HCT116 (cell line): Measurements from ENCODE around the gene LY9. TPM values are rescaled to one million over a fixed set of nuclear protein-coding genes. Genes with fewer than 3 reads are reported as not detected.

ENCODE experiments used
- ATAC-seq: fragments of 200-7000 bp; cut with Tn5 transposase; 2 replicates; pipeline ENCODE4 v1.9.1; 2020; ENCODE audit warnings: mild to moderate bottlenecking, moderate library complexity
- BruUV-seq: library from RNA; stranded (reverse); fragments of 400-500 nt; replicated peaks from 2 replicates; lab custom pipeline; 2021; lab: Mats Ljungman, UMichigan
- CTCF ChIA-PET: fragments of 300-600 bp; sonication (Branson Sonifier 250); formaldehyde crosslinking; loops from one replicate; lab custom pipeline; 2021; ENCODE audit warnings: antibody characterized with exemption; lab: Charles Lee
- POLR2A ChIA-PET: fragments of 300-600, 350-600 bp; sonication (Branson Sonifier 250); formaldehyde crosslinking; loops from one replicate; lab custom pipeline; 2021; ENCODE audit warnings: antibody characterized with exemption; lab: Charles Lee
- RAD21 ChIA-PET, 2 experiments: fragments of 300-600 bp; sonication (Branson Sonifier 250); formaldehyde crosslinking; loops; one replicate each; lab custom pipeline; 2023; ENCODE audit warnings: low total read pairs in 2 of 2; ENCODE audit not compliant: uncharacterized antibody in 2 of 2, unreplicated experiment in 2 of 2, low non-redundant PET in 1 of 2; lab: Charles Lee
- DNase-seq: peaks from one replicate; pipeline ENCODE4 v3.0.0-alpha.2; 2010; ENCODE audit warnings: low read depth, low spot score
- H2AFZ ChIP-seq: fragments of 200-600 bp; shearing (Covaris generic), sonication (generic); 2 replicates; pipeline ENCODE4 v1.6.1; 2017; ENCODE audit warnings: low read depth, mixed run types, mixed read lengths, antibody characterized with exemption, low read length; ENCODE audit not compliant: poor library complexity, severe bottlenecking
- H3K27ac ChIP-seq: 2 replicates; pipeline ENCODE4 v1.5.1; 2012; ENCODE audit warnings: low read depth, low read length
- H3K27me3 ChIP-seq: fragments of 200-600 bp; sonication (generic); 2 replicates; pipeline ENCODE4 v1.6.1; 2016; ENCODE audit warnings: mixed run types, low read length, mixed read lengths; ENCODE audit not compliant: insufficient read depth
- H3K36me3 ChIP-seq, 2 experiments: fragments of 200-500 bp in 1 of 2; fragments of 200-600 bp in 1 of 2; sonication (Bioruptor generic) in 1 of 2; sonication (generic) in 1 of 2; 2 replicates each; pipeline versions ENCODE4 v1.5.1 to v1.6.1; 2014 to 2016; ENCODE audit warnings: low read length in 2 of 2, inconsistent platforms in 1 of 2, mixed read lengths in 1 of 2, mixed run types in 1 of 2; ENCODE audit not compliant: insufficient read depth in 2 of 2, control insufficient read depth in 1 of 2
- H3K4me1 ChIP-seq, 2 experiments: fragments of 200-600 bp in 1 of 2; sonication (generic) in 1 of 2; 2 replicates each; pipeline versions ENCODE4 v1.5.1 to v1.6.1; 2012 to 2017; ENCODE audit warnings: low read length in 2 of 2, inconsistent platforms in 1 of 2, mild to moderate bottlenecking in 1 of 2, mixed read lengths in 1 of 2, mixed run types in 1 of 2, moderate library complexity in 1 of 2; ENCODE audit not compliant: insufficient read depth in 2 of 2, control insufficient read depth in 1 of 2
- H3K4me2 ChIP-seq: fragments of 200-600 bp; sonication (generic); 2 replicates; pipeline ENCODE4 v1.6.1; 2017; ENCODE audit warnings: mixed run types, low read length, mixed read lengths
- H3K4me3 ChIP-seq, 2 experiments: fragments of 200-600 bp in 1 of 2; sonication (generic) in 1 of 2; replicated peaks in 1 of 2; 2 replicates each; pipeline ENCODE4 v1.5.1; 2011 to 2016; ENCODE audit warnings: low read length in 2 of 2, control low read depth in 1 of 2, low read depth in 1 of 2, mild to moderate bottlenecking in 1 of 2, mixed read lengths in 1 of 2, mixed run types in 1 of 2
- H3K79me2 ChIP-seq: fragments of 200-600 bp; sonication (generic); 2 replicates; pipeline ENCODE4 v1.6.1; 2017; ENCODE audit warnings: mild to moderate bottlenecking, mixed run types, low read length, moderate library complexity, mixed read lengths; ENCODE audit not compliant: insufficient read depth
- H3K9ac ChIP-seq: fragments of 200-600 bp; sonication (generic); 2 replicates; pipeline ENCODE4 v1.6.1; 2016; ENCODE audit warnings: low read length, mixed read lengths
- H3K9me2 ChIP-seq: fragments of 200-600 bp; sonication (generic), shearing (Covaris generic); 2 replicates; pipeline ENCODE4 v1.6.1; 2017; ENCODE audit warnings: mixed run types, mild to moderate bottlenecking, moderate library complexity; ENCODE audit not compliant: insufficient read depth
- H3K9me3 ChIP-seq, 2 experiments: fragments of 200-500 bp in 1 of 2; fragments of 200-600 bp in 1 of 2; sonication (Bioruptor generic) in 1 of 2; sonication (generic) in 1 of 2; 2 replicates each; pipeline ENCODE4 v1.6.1; 2014 to 2017; ENCODE audit warnings: low read length in 2 of 2, mixed read lengths in 2 of 2, inconsistent platforms in 1 of 2, low read depth in 1 of 2, mild to moderate bottlenecking in 1 of 2, mixed run types in 1 of 2, moderate library complexity in 1 of 2; ENCODE audit not compliant: control insufficient read depth in 1 of 2, insufficient read depth in 1 of 2
- H4K20me1 ChIP-seq: fragments of 200-600 bp; sonication (generic), shearing (Covaris generic); 2 replicates; pipeline ENCODE4 v1.6.1; 2017; ENCODE audit warnings: mixed run types, mild to moderate bottlenecking, moderate library complexity; ENCODE audit not compliant: insufficient read depth
- EGR1 ChIP-seq: IDR thresholded peaks from 2 replicates; pipeline ENCODE4 v1.6.1; 2012; ENCODE audit warnings: low read depth
- ELF1 ChIP-seq: IDR thresholded peaks from 2 replicates; pipeline ENCODE4 v1.6.1; 2012; ENCODE audit warnings: low read depth, borderline replicate concordance
- EZH2 ChIP-seq: fragments of 200-600 bp; sonication (generic); IDR thresholded peaks from 2 replicates; pipeline ENCODE4 v1.6.1; 2017; ENCODE audit warnings: antibody characterized with exemption, mixed run types
- EZH2phosphoT487 ChIP-seq: fragments of 200-600 bp; IDR thresholded peaks from 2 replicates; pipeline ENCODE4 v1.6.1; 2018; ENCODE audit warnings: antibody characterized with exemption, borderline replicate concordance
- FOSL1 ChIP-seq: IDR thresholded peaks from 2 replicates; pipeline ENCODE4 v1.6.1; 2012; ENCODE audit warnings: low read depth
- POLR2A ChIP-seq: IDR thresholded peaks from 2 replicates; pipeline ENCODE4 v1.7.0; 2011; ENCODE audit warnings: borderline replicate concordance; ENCODE audit not compliant: insufficient read depth, insufficient read length; ENCODE audit errors: extremely low read depth
- POLR2AphosphoS5 ChIP-seq: IDR thresholded peaks from 2 replicates; pipeline ENCODE4 v1.6.1; 2011; ENCODE audit warnings: mild to moderate bottlenecking, low read depth, low read length, moderate library complexity
- RAD21 ChIP-seq: IDR thresholded peaks from 2 replicates; pipeline ENCODE4 v1.6.1; 2012; ENCODE audit warnings: low read depth, mild to moderate bottlenecking
- SIN3A ChIP-seq: IDR thresholded peaks from 2 replicates; pipeline ENCODE4 v1.6.1; 2012; ENCODE audit warnings: low read depth
- SP1 ChIP-seq: IDR thresholded peaks from 2 replicates; pipeline ENCODE4 v1.6.1; 2012; ENCODE audit warnings: low read depth
- SRF ChIP-seq: IDR thresholded peaks from 2 replicates; pipeline ENCODE4 v1.6.1; 2012; ENCODE audit warnings: low read depth
- TCF7L2 ChIP-seq: IDR thresholded peaks from 2 replicates; pipeline ENCODE4 v1.7.0; 2011; ENCODE audit warnings: borderline replicate concordance, inconsistent platforms; ENCODE audit not compliant: insufficient read depth, insufficient read length; ENCODE audit errors: extremely low read depth
- ZFX ChIP-seq: fragments of 450-650 bp; IDR thresholded peaks from 2 replicates; pipeline ENCODE4 v1.6.1; 2017
- ZNF274 ChIP-seq: fragments of 200-500 bp; sonication (Bioruptor generic); IDR thresholded peaks from 2 replicates; pipeline ENCODE4 v1.6.1; 2014; ENCODE audit warnings: mild to moderate bottlenecking, low read depth, low read length, inconsistent platforms
- intact Hi-C: fragments of 100-400 bp; cut with micrococcal nuclease; formaldehyde crosslinking; loops from 2 replicates; pipeline ENCODE4 v1.10.0; 2022
- total RNA-seq: library from RNA; stranded (reverse); gene quantifications from one replicate; pipeline ENCODE4 v1.2.1, GENCODE V29; 2021; ENCODE audit not compliant: unreplicated experiment
- TF ChIP-seq, protein P1 (sequence below): IDR thresholded peaks from 2 replicates; pipeline ENCODE4 v1.6.1; 2012
- TF ChIP-seq, protein P2 (sequence below): IDR thresholded peaks from 2 replicates; pipeline ENCODE4 v1.6.1; 2012
- TF ChIP-seq, protein P3 (sequence below): IDR thresholded peaks from 2 replicates; pipeline ENCODE4 v1.6.1; 2011; ENCODE audit warnings: mild to moderate bottlenecking, low read length, moderate library complexity; ENCODE audit not compliant: insufficient replicate concordance; ENCODE audit errors: extremely low read depth
- TF ChIP-seq, protein P4 (sequence below), 3 experiments: fragments of 200-600 bp in 1 of 3; sonication (generic) in 1 of 3; IDR thresholded peaks in 2 of 3; conservative IDR thresholded peaks in 1 of 3; 2 replicates each; pipeline ENCODE4 v1.5.1; 2012 to 2017; ENCODE audit warnings: low read depth in 2 of 3, low read length in 2 of 3, antibody characterized with exemption in 1 of 3, borderline replicate concordance in 1 of 3, control low read depth in 1 of 3, mild to moderate bottlenecking in 1 of 3, mixed read lengths in 1 of 3, mixed run types in 1 of 3, moderate library complexity in 1 of 3; ENCODE audit not compliant: insufficient read depth in 1 of 3
- TF ChIP-seq, protein P5 (sequence below): IDR thresholded peaks from 2 replicates; pipeline ENCODE4 v1.6.1; 2012; ENCODE audit warnings: low read depth

The LY9 gene
- total RNA-seq, 1 experiment from 2014 or later = 0.22 TPM

DNA sequence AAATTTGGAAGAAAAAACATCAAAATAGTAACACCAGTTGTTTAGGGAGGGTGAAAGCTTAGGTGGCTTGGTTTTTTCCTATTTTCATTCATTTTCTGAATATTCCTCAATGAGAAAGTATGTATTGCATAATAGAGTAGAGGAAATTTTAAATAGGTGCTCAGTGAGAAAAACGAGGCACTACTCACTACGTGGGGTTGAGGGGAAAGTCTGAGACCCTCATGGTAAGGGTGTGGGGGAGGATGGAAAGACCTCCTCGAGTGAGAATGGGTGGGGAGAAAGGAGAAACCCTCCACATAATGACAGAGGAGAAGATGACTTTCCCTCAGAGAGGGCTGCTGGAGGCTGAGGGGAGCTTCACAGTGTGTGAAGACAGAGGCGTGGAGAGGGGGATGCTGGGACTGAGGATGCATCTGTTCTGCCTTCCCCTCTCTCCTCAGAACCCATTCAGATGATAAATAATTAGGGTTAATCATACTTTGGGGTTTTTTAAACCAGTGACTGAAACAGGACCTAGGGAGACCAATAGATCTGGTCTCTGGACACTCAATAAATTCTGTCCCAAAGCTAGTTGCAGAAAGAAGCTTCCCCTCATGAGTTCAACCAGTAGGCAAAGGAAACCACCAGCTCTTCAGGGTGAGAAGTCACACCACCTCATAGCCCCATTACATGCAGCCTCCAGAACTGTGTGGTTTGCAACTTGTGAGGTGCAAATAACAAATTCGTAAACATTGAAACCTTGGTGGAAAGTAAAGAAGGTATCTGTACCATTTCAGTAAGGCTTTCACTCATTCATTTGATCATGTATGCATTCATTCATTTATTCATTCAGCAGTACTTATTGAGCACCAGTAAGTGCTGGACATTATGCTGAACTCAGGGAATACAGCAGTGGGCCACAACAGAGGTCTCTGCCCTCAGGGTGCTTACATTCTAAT, 39.8 kb upstream of the LY9 start:
- Histone ChIP-seq H3K9me2 (no peaks in the 10 kb centered on the region), H3K27ac (no peak overlapping the region), H3K36me3 (no peaks in the 10 kb centered on the region), H3K4me3 (no peak overlapping the region), H4K20me1 (no peaks in the 10 kb centered on the region), H3K4me2 (no peak overlapping the region), H3K9ac (no peak overlapping the region), H3K27me3 (peaks cover 4% of the 10 kb centered on the region; the same call in 1 of the 2 replicates), H2AFZ (no peak overlapping the region), H3K9me3 (no peaks in the 10 kb centered on the region), H3K4me1 (no peaks in the 10 kb centered on the region), H3K79me2 (no peaks in the 10 kb centered on the region)
- RAD21 ChIA-PET = no interaction called here
- intact Hi-C loops = no loop called here
- no peak for ATAC-seq
- POLR2A ChIA-PET = no interaction called here
- no TSS peak for BruUV-seq
- DNase-seq = no peak
- CTCF ChIA-PET = interaction anchor here (1.0 kb wide), 1 partner anchor 12 kb away, joined by 4 read pairs; no protein-coding TSS in a partner anchor
- no peak for TF ChIP-seq POLR2AphosphoS5
- TF ChIP-seq RAD21 = no peak
- TF ChIP-seq, protein P1, sequence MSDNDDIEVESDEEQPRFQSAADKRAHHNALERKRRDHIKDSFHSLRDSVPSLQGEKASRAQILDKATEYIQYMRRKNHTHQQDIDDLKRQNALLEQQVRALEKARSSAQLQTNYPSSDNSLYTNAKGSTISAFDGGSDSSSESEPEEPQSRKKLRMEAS = no peak
- no peak for TF ChIP-seq SIN3A
- no peak for TF ChIP-seq SRF
- TF ChIP-seq, protein P2, sequence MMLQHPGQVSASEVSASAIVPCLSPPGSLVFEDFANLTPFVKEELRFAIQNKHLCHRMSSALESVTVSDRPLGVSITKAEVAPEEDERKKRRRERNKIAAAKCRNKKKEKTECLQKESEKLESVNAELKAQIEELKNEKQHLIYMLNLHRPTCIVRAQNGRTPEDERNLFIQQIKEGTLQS = no peak
- TF ChIP-seq, protein P3, sequence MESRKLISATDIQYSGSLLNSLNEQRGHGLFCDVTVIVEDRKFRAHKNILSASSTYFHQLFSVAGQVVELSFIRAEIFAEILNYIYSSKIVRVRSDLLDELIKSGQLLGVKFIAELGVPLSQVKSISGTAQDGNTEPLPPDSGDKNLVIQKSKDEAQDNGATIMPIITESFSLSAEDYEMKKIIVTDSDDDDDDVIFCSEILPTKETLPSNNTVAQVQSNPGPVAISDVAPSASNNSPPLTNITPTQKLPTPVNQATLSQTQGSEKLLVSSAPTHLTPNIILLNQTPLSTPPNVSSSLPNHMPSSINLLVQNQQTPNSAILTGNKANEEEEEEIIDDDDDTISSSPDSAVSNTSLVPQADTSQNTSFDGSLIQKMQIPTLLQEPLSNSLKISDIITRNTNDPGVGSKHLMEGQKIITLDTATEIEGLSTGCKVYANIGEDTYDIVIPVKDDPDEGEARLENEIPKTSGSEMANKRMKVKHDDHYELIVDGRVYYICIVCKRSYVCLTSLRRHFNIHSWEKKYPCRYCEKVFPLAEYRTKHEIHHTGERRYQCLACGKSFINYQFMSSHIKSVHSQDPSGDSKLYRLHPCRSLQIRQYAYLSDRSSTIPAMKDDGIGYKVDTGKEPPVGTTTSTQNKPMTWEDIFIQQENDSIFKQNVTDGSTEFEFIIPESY = no peak
- no peak for TF ChIP-seq ZFX
- no peak for TF ChIP-seq ELF1
- TF ChIP-seq ZNF274 = no peak
- TF ChIP-seq, protein P4, sequence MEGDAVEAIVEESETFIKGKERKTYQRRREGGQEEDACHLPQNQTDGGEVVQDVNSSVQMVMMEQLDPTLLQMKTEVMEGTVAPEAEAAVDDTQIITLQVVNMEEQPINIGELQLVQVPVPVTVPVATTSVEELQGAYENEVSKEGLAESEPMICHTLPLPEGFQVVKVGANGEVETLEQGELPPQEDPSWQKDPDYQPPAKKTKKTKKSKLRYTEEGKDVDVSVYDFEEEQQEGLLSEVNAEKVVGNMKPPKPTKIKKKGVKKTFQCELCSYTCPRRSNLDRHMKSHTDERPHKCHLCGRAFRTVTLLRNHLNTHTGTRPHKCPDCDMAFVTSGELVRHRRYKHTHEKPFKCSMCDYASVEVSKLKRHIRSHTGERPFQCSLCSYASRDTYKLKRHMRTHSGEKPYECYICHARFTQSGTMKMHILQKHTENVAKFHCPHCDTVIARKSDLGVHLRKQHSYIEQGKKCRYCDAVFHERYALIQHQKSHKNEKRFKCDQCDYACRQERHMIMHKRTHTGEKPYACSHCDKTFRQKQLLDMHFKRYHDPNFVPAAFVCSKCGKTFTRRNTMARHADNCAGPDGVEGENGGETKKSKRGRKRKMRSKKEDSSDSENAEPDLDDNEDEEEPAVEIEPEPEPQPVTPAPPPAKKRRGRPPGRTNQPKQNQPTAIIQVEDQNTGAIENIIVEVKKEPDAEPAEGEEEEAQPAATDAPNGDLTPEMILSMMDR (IDR thresholded peaks at IDR 0.05 in 2 of 3, conservative IDR thresholded peaks at IDR 0.05 in 1 of 3; ENCODE audit: borderline replicate concordance in 1 of 3, insufficient read depth in 1 of 3, low read depth in 2 of 3, low read length in 2 of 3) = no peak
- no peak for TF ChIP-seq FOSL1
- TF ChIP-seq POLR2A = no peak
- no peak for TF ChIP-seq SP1
- TF ChIP-seq, protein P5, sequence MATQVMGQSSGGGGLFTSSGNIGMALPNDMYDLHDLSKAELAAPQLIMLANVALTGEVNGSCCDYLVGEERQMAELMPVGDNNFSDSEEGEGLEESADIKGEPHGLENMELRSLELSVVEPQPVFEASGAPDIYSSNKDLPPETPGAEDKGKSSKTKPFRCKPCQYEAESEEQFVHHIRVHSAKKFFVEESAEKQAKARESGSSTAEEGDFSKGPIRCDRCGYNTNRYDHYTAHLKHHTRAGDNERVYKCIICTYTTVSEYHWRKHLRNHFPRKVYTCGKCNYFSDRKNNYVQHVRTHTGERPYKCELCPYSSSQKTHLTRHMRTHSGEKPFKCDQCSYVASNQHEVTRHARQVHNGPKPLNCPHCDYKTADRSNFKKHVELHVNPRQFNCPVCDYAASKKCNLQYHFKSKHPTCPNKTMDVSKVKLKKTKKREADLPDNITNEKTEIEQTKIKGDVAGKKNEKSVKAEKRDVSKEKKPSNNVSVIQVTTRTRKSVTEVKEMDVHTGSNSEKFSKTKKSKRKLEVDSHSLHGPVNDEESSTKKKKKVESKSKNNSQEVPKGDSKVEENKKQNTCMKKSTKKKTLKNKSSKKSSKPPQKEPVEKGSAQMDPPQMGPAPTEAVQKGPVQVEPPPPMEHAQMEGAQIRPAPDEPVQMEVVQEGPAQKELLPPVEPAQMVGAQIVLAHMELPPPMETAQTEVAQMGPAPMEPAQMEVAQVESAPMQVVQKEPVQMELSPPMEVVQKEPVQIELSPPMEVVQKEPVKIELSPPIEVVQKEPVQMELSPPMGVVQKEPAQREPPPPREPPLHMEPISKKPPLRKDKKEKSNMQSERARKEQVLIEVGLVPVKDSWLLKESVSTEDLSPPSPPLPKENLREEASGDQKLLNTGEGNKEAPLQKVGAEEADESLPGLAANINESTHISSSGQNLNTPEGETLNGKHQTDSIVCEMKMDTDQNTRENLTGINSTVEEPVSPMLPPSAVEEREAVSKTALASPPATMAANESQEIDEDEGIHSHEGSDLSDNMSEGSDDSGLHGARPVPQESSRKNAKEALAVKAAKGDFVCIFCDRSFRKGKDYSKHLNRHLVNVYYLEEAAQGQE = no peak
- no peak for TF ChIP-seq EZH2phosphoT487
- no peak for TF ChIP-seq TCF7L2
- TF ChIP-seq EGR1 = no peak
- TF ChIP-seq EZH2 = no peak
